Activated T-cell treated with anti-CD3 and anti-CD28 coated beads for 24 hours (primary cell): Measurements from ENCODE around the gene TOR1A.

ENCODE experiments used
- DNase-seq: peaks from one replicate; pipeline ENCODE4 v3.0.0-alpha.2; 2020; ENCODE audit warnings: low read depth

Gene TOR1A, protein sequence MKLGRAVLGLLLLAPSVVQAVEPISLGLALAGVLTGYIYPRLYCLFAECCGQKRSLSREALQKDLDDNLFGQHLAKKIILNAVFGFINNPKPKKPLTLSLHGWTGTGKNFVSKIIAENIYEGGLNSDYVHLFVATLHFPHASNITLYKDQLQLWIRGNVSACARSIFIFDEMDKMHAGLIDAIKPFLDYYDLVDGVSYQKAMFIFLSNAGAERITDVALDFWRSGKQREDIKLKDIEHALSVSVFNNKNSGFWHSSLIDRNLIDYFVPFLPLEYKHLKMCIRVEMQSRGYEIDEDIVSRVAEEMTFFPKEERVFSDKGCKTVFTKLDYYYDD

DNA sequence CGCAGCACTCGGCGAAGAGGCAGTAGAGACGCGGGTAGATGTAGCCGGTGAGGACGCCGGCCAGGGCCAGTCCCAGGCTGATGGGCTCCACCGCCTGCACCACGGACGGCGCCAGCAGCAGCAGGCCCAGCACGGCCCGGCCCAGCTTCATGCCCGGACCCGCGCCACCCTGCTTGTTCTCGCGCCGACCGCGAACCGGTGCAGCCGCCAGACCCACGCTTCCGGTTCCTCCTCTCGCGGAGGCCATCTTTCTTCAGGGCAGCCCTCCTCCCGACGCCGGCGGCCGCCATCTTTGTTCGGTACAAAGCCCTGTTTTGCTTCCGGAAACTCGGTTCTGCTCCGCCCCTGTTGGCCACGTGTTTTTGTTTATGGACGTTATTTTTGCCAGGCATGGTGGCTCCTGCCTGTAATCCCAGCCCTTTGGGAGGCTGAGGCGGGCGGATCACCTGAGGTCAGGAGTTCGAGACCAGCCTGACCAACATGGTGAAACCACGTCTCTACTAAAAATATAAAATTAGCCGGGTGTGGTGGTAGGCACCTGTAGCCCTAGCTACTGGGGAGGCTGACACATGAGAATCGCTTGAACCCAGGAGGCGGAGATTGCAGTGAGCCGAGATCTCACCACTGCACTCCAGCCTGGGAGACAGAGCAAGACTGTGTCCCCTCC, at the start of gene TOR1A:
TSS of gene TOR1A (minus strand) at position 202 of the 667 bp plus-strand sequence. CDS start at position 151, 51 bp downstream.
- DNase-seq: peak; percentile 92

- no peak for DNase-seq
Measured at GRCh38 chr9:129871046-129871445, 47.1 kb upstream of the TOR1A start.

DNA sequence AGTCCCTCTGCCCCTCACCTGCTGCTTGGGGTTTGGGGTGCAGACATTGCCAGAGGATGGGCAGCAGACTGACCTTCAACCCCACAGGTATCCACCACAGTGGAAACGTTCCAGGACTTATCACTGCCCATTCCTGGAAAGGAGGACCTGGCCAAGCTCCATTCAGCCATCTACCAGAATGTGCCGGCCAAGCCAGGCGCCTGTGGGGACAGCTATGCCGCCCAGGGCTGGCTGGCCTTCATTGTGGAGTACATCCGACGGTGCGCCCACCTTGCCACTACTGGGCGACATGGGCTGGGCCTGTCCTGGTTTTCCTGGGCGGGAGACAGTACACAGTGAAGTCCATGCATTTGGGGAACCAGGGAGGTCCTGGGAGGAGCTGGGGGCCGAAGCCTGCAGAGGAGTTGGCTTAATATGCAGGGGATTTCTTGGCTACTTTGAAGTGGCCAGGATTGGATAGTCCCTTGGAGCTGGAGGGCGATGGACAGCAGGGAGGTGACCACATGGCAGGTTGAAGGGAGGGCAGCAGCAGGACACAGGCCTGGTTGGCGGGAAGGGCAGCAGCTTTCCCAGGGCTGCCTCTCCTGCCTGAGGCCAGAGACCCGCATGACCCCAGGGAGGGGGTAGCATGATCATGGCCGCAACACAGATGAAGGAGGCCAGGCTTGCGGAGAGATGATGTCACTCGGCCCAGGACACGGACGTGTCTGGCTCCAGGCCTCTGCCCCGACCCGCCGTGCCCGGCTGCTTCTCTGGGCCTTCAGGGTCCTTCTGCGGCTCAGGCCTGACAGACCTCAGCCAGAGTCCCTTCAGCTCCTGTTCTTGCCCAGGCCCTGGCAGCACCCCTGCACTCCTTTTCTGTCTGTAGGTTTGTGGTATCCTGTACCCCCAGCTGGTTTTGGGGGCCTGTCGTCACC, 45.9 kb upstream of the TOR1A start:
- no peak for DNase-seq

- peak; percentile 77 for DNase-seq
Measured at GRCh38 chr9:129868872-129869486, 45.0 kb upstream of the TOR1A start.

GRCh38 chr9:129868023-129868871, 44.3 kb upstream of the TOR1A start:
- no peak for DNase-seq

GRCh38 chr9:129867136-129868022, 43.4 kb upstream of the TOR1A start:
- DNase-seq: no peak

GRCh38 chr9:129866394-129867135, 42.6 kb upstream of the TOR1A start:
- peak; percentile 22 for DNase-seq

DNA sequence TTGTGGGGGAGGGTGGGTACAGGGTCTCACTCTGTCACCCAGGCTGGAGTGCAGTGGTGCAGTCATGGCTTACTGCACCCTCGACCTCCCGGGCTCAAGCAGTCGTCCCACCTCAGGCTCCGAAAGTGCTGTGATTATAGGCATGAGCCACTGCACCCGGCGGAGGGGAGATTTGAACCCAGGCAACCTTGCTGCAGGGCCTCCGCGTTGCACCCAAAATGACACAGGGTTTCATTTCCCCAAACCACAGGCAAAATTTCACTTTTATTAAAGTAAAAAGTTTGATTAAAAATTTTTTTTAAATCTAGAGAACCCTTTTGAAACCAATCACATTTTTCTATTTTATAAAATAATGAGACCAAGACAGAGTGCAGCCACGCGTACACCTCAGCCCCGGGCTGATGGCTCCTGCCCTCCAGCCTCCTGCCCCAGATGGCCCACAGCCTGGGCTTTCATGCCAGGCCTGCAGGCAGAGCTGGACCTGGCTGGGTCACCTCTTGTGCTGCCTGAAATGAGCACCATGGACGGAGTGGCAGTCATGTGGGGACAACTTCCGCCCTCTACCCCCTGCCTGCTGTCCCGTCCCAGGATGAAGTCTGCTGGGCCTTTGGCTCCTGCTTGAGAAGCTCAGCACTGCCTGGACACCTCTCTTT, 41.9 kb upstream of the TOR1A start:
- no peak for DNase-seq

DNA sequence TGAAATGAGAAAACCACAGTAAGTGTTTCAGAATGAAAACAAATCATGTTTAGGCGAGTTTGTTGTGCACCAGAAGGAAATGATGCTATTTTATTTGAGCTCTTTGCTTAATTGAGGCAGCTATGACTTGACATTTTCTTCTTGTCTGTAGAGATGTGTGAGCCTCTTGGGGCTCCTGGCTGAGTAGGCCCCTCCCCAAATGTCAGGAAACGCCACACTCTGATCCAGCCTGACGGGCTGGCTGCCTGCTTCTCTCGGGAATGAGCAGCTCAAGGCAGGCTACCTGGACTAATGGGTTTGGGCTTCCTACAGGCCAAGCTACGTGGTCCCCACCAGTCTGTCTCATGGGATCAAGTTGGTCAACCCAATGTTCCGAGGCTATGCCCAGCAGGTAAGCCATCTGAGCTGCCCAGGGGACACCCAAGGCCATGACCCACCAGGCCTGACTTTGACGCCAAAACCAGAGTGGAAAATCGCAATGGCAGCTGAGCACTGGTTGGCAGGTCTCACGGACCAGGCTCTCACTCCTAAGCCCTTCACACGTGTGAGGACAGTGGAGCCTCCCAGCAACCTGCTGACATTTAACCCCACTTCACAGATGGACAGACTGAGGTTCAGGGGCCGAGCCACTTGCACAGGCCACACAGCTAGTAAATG, 41.2 kb upstream of the TOR1A start:
- no peak for DNase-seq

DNA sequence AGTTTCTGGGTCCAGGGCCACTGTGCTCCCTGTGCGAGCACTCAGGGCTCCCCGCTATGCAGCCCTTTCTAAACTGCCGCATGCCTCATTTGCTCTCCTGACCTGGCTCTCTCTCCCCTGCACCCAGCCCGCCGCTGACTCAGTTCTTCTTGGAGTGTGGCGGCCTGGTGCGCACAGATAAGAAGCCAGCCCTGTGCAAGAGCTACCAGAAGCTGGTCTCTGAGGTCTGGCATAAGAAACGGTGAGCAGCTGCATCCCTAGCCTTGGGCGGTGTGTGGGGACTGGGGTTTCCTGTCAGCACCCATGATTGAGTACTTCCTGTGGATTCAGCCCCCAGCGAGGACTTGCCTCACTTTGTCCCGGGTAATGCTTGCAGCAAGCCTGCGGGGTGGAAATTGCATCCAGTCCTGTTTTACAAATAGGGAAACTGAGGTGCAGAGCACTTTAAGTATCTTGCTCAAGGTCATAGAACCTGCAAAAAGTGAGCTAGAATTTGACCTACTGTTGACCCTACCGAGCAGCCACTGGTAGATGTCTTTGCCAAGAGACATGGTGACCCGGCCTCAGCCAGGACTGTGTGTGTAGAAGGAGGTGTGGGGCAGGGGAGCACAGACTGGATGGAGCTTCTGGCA, 39.2 kb upstream of the TOR1A start:
- peak; percentile 60 for DNase-seq

DNA sequence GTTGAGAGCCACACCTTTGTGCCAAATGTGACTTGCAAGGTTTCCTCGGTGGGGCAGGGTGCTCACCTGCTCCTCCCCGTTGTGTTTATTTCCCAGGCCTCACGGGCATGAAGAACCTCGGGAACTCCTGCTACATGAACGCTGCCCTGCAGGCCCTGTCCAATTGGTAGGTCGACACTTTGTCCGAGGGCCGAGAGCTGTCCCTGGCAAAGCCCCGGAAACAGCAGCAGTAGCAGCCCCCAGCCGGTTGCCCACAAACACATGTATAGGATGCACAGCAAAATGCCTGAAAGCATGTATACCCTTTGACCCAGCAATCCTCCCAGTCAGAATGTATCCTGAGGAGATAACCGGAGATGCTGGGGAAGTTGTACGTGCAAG, 37.5 kb upstream of the TOR1A start:
- no peak for DNase-seq

DNA sequence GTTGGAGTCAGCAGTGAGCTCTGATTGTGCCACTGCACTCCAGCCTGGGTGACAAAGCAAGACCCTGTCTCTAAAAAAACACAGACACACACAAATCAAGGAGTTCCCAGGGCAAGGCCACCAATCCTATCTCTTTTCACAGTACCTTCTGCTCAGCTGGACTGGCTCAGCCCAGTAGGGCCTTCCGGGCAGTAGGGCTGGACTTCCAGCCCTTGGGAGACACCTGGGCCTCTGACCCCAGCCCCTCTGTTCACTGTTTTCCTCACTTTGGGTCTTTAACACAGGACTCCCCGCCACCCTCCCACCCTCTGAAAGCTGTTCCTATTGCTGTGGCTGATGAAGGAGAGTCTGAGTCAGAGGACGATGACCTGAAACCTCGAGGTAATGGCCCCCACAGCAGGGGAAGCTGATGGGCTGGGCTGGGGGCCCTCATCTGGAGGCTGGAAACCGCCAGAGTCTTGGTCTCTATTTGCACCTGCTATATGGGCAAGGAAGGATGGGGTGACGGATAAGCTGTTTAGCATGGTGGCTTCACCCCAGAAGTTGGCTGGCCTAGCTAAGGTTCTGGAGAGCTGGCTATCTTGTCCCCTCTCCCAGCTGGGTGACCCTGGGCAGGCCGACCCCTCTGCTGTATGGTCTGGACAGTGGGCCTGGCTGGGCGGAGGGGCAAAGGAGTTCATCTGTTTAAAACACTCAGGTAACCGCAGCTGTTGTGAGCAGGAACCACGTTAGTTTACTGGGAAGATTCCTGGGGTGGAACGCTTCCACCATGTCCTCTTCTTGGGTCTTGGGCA, 36.9 kb upstream of the TOR1A start:
- no peak for DNase-seq

DNA sequence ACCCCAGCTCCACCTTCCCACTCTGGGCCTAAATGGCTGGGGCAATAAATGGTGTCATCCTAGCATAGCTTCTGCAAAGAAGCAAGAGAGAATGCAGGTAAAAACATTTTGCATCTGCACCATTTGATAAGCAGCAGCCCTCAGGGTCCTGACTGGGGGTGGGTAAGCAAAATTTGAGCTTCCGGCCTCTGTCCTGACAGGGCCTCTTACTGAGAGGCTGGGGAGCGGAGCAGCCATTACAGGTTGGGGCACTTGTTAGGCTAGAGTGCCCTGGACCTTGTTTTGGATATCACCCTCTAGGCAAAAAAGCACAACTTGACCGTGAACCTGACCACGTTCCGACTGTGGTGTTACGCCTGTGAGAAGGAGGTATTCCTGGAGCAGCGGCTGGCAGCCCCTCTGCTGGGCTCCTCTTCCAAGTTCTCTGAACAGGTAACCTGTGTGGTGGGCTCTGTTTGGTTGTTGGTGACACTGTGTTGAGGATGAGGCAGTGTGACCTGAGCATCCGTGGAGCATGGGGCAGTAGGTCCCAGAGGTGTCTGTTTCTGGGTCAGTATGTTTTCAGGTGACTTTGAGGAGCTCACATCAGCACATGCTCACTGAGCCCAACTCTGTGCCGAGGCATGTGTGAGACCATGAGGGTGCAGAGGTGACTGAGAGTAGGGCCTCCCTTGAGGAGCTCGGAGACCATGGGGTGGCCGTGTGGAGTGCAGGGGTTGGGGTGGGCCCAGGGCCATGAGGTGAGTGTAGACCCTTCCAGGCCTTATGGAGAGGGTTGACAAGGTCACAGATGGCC, 34.4 kb upstream of the TOR1A start:
- DNase-seq: no peak

DNA sequence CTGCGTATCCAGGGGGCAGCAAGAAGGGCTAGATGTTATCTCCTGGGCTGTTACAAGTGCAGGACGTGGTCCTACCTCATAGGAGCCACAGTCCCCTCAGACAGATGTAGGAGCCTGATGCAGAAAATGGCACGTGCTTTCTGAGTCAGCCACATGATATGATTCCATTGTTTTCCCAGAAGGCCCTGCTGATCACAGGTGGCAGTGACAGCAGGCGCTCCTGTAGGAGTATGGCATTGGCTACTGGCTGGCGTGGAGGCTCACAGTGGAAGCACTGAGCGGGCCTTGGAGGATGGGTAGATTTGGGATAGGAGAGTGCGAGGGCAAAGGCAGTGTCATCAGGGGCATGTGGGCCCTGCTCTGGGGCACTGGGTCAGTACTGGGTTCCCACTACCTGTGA, 33.3 kb upstream of the TOR1A start:
- no peak for DNase-seq

GRCh38 chr9:129854588-129855110, 30.7 kb upstream of the TOR1A start:
- no peak for DNase-seq

DNA sequence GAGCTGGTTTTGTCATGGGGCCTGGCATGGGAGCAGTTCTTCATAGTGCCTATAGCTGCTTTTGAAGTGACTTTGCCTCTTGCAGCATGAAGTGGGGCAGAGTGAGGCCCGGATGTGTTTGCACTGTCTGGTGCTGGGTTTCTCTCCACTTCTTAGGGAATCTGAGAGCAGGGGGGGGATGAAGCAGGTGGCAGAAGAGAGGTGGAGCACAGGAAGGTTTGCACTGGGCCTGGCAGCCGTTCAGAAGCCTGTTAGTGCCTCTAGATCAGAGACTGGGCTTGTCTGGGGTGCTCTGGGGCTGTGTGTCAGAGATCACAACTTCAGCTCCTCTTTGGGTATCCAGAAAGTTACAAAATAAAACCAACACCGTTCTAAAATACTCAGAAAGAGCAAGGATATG, 29.7 kb upstream of the TOR1A start:
- no peak for DNase-seq
